Dedifferentiated amniotic fluid mesenchymal stem cell (primary cell): ENCODE measurements around the gene BAG1.

Source experiments
- DNase-seq: peaks from one replicate; pipeline ENCODE4 v3.0.0-alpha.2; 2016; ENCODE audit errors: extremely low spot score

The BAG1 gene

GRCh38 chr9:33242609-33243134, 21.8 kb downstream of the BAG1 start:
- DNase-seq: no peak

- no peak for DNase-seq
These were observed 23.2 kb downstream of the BAG1 start for GRCh38 chr9:33241298-33241697.

- no peak for DNase-seq
These were observed 24.6 kb downstream of the BAG1 start, which contains the start of gene SPINK4 for GRCh38 chr9:33239921-33240320. SPINK4 (plus strand) TSS chr9:33240167; CDS start chr9:33240209, 42 bp downstream.

- DNase-seq: no peak
These were observed 27.9 kb downstream of the BAG1 start for GRCh38 chr9:33236571-33236970.

- no peak for DNase-seq
These were observed 29.7 kb downstream of the BAG1 start for GRCh38 chr9:33234511-33235467.

- peak; percentile 58 for DNase-seq
These were observed 30.7 kb downstream of the BAG1 start for GRCh38 chr9:33233626-33234342.

GRCh38 chr9:33232815-33233214, 31.7 kb downstream of the BAG1 start:
- DNase-seq: no peak

- DNase-seq: no peak
These were observed 32.9 kb downstream of the BAG1 start for GRCh38 chr9:33231623-33231942.

- no peak for DNase-seq
These were observed 33.5 kb downstream of the BAG1 start for GRCh38 chr9:33230756-33231622.

- no peak for DNase-seq
These were observed 35.0 kb downstream of the BAG1 start for GRCh38 chr9:33229359-33230114.

GRCh38 chr9:33228606-33229005, 35.9 kb downstream of the BAG1 start:
- no peak for DNase-seq

- DNase-seq: no peak
These were observed 36.8 kb downstream of the BAG1 start for GRCh38 chr9:33227741-33228140.

GRCh38 chr9:33227008-33227398, 37.5 kb downstream of the BAG1 start:
- no peak for DNase-seq

GRCh38 chr9:33225319-33226147, 39.0 kb downstream of the BAG1 start:
- DNase-seq: peak; percentile 78

GRCh38 chr9:33223696-33224095, 40.8 kb downstream of the BAG1 start:
- no peak for DNase-seq

GRCh38 chr9:33222031-33222430, 42.5 kb downstream of the BAG1 start:
- no peak for DNase-seq

GRCh38 chr9:33221568-33221884, 43.0 kb downstream of the BAG1 start:
- no peak for DNase-seq

GRCh38 chr9:33220681-33221567, 43.6 kb downstream of the BAG1 start:
- DNase-seq: no peak

GRCh38 chr9:33211695-33212393, 52.7 kb downstream of the BAG1 start:
- DNase-seq: no peak
